GM12874 (cell line): Measurements from ENCODE around the gene HYLS1.

Source experiments
- CTCF ChIP-seq: IDR thresholded peaks from 2 replicates; pipeline ENCODE4 v1.5.1; 2011; ENCODE audit warnings: low read depth, mild to moderate bottlenecking, control low read depth, low read length, moderate library complexity; ENCODE audit not compliant: insufficient read depth

The HYLS1 gene

GRCh38 chr11:125949271-125950177 is 62.1 kb downstream of the HYLS1 start:
- no peak for TF ChIP-seq CTCF

GRCh38 chr11:125950178-125950490 is 62.7 kb downstream of the HYLS1 start:
- TF ChIP-seq CTCF, result no peak
